HG03565 (cell line): ENCODE measurements around the gene SLC16A9.

ENCODE experiments used
- ATAC-seq: cut with Tn5 transposase; IDR thresholded peaks from one replicate; pipeline ENCODE4 v1.9.1; 2021; ENCODE audit warnings: mild to moderate bottlenecking, moderate library complexity; ENCODE audit not compliant: unreplicated experiment

SLC16A9 gene

DNA sequence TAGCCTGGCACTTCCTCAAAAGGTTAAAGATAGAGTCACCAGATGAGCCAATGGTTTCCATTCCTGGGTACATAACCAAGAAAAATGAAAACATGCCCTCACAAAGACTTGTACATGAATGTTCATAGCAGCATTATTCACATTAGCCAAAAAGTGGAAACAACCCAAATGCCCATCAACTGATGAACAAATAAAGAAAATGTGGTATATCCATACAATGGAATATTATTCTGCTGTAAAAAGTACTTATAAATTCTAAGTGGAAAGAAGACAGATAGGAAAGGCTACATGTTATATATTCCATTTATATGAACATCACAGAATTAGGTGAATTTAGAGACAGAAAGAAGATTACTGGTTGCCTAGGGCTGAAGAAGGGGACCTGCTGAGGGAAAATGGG, 10.7 kb upstream of the SLC16A9 start:
- no peak for ATAC-seq

DNA sequence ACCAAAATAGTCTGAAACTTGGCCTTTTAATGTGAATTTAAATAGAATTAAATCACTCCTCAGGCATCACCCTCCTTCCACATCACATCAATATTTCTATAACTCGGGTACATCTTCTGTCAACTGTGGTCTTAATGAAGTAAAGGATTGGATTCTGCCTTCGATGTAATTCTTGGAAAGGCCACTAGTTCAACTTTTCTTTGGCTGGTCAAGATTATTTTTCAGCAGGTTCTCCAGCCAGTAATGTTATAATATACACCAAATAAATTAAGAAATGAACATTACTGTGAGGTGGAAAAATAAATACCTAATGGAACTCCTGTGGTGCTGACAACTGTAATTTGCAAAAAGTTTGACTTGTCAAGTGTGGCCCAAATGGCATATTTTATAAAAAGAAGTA, 9.7 kb upstream of the SLC16A9 start:
- ATAC-seq, result no peak

DNA sequence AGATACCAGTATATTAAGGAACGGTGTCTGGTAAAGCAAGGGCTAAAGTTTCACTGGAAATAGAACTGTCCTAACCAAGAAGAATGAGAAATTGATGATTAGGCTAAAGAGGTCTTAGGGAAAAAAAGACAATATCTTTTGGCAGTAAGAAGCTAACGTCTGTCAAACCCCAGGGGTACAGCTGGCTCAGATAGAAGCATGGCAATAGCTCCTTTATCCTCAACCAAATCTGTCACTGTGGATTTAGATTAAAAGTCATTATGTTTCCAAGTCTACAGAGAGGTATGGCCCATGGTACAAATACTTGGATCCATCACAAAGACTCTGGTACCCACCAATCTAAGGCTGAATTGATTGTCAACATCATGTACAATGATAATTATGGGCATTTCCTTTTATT, 8.6 kb upstream of the SLC16A9 start:
- ATAC-seq, result no peak

DNA sequence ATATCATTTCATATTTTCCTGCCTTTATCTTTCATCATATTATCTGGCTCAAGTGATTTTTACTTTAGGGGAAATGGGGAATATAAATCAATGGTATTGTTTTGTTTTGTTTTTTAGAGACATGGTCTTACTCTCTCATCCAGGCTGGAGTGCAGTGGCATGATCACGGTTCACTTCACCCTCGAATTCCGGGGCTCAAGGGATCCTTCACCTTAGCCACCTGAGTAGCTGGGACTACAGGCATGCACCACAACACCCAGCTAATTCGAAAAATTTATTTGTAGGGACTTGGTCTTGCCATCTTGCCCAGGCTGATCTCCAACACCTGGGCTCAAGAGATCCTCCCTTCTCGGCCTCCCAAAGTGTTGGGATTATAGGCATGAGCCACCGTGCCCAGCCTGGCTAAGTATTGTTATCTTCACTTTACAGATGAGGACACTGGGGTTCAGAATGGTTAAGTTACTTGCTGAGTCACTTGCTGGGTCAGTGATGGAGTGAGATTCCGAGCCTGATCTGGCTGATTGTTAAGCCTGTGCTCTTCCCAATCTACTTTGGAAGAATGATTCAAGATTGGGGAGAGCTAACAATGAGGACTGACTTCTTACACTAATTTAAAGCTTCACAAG, 3.7 kb upstream of the SLC16A9 start:
- no peak for ATAC-seq

DNA sequence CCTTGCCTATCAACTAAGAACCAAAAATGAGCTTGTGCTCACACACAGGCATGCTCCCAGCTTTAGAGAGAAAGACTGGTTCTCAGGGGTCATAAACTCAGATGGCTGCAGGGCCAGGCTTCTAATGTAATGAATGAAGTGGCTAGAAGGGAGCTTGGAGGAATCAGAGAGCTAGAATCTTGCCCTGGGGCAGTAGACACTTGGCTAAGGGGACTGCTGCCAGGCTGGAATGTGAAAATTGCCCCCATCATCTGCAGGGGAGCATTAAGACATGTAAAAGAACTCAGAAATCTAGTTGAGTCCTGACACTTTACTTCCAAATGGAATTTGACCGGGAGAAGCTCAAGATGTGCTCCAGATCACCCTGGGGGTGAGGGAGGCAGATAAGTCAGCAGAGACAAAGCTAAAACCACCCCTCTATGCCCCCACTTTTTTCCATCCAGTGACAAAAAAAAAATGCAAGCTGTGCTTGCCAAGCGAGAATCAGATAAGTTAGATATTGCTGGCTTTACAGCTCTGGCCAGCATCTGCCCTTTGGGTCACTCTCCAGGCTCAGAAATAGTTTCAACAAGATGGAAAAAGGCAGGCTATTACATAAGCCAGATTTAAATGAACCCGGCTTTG, 2.3 kb upstream of the SLC16A9 start:
- ATAC-seq, result no peak

DNA sequence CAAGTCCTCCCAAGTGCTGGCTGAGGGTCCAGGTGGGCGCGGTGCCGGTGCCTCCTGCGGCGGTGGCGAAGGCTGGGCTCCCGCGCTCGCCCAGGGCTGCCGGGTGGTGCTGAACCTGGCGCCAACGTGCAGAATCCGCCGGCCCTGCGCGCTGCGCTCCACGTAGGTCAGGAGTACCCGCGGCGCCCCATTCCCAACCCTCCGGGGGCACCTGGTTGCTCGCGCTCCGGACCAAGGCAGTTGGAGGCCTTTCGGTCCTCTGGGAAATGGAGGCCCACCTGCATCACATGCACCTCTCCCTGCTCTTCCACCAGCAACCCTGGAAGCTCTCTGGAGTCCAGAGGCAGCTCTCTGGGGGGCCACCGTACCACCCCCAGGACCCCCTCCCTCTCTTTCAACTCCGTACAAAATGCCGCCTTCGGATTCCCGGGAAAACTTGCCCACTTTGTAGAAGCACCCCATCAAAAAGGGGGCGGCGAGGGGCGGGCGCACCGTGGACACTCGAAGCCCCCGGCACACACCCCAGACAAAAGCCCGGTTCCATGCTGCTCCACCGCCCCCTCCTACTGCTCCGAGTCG, 745 bp downstream of the SLC16A9 start:
- no peak for ATAC-seq

DNA sequence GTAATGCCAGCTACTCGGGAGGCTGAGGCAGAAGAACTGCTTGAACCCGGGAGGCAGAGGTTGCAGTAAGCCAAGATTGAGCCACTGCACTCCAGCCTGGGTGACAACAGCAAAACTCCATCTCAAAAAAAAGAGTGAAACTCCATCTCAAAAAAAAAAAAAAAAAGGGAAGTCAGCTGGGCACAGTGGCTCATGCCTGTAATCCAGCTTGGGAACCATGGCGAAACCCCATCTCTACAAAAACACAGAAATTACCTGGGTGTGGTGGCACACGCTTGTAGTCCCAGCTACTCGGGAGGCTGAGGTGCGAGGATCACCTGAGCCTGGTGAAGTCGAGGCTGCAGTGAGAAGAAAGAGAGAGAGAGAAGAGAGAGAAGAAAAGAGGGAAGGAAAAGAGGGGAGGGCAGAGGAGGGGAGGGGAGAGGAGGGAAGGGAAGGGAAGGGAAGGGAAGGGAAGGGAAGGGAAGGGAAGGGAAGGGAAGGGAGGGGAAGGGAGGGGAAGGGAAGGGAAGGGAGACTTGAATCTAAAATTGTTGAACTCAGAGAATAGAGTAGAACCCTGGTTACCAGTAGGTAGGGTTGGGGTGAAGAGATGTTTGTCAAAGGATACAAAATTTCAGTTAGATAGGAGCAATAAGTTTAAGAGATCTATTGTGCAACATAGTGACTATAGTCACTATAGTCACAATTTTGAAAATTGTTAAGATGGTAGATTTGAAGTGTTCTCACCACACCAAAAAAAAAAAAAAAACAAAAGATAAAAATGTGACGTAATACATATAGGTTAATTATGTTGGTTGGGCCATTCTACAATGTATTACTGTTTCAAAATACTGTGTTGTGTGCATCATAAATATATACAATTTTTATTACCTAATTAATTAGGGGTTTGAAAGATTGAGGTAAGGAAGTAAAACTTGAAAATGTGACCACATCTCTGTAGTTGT, 2.5 kb downstream of the SLC16A9 start:
- no peak for ATAC-seq

DNA sequence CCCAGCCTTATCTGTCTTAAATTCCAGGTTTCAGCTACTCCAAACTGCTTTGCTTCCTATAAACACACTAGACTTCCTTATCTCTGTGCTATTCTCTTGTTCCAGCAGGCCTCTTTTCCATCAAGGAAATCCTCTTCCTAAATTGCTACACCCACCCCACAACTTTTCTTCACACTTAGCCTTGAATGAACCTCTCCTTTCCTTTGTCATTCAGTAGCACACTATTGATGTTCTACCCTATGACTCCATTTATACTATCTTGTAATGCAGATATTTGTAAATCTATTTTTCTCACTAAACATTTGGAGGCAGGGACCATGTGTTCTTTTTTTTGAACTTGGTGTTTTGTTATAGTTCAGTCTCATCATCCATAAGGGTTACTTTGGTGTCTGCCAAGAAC, 3.7 kb downstream of the SLC16A9 start:
- no peak for ATAC-seq

DNA sequence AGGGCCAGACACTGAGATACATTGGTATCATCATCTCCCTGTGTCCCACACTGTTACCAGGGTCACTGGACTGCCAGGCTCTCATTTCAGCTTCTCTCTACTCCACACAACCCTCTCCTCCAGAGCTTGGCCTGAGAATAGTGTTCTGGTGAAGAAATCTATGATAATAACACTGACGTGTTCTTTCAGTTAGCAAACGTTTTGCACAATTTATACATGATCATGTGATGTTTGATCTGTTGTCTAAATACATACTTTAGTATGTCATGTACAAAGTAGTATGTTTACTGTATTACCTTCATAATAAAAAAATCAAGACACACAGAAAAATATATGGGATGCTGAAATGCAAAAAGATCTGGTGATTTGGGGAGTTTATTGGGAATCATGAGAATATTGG, 5.0 kb downstream of the SLC16A9 start:
- no peak for ATAC-seq

DNA sequence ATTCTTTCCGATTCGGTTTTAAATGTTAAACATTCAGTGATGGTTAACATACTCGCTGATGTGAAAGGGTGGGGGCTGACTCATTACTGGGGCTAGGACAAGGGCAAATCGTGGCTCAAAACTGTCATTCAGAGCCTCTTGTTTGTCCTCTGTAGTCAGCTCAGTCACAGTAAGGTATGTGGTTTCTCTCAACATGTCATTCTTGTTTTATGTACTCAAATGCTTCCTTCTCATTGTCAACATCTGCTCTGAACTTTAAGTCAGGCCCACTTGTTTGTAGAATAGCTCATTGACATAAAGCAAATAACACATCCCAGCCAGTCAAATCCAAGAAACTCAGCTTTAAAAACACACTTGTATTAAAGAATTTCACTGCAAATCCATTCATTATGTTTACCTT, 7.3 kb downstream of the SLC16A9 start:
- no peak for ATAC-seq

DNA sequence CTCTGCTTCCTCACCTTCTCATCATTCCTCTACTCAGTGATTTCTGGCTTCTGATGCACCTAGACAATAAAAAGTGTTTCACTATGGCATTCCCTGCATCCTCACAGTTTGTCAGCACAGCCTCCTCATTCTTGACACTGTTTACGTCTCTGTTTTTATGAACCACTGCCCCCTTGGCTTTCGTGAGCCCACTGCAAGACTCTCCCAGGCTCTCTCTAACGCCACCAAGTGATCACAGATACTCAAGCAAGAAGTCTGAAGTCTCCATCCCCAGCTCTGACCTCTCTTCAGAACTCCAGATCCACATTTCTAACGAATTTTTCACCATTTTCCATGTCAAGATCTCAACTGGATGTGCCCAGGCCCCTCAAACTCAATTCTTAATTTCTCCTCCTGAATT, 8.9 kb downstream of the SLC16A9 start:
- ATAC-seq, result no peak

DNA sequence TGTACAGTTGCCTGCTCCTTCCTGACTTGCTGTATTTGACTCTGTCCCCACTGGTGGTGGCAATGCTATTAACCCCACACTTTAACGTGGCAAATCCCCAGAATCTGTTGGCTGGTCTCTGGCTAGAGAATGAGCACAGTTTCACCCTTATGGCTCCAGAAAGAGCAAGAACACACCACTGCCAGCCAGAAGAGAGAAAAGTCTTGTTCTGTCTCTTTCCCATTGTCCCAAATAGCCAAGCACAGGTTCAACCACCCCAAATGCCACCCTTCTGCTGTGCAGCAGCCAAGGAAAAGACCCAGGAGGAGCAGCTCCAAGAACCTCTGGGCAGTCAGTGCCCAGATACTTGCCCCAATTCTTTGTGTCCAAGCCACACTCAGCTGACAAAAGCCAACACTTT, 11.3 kb downstream of the SLC16A9 start:
- ATAC-seq, result no peak

DNA sequence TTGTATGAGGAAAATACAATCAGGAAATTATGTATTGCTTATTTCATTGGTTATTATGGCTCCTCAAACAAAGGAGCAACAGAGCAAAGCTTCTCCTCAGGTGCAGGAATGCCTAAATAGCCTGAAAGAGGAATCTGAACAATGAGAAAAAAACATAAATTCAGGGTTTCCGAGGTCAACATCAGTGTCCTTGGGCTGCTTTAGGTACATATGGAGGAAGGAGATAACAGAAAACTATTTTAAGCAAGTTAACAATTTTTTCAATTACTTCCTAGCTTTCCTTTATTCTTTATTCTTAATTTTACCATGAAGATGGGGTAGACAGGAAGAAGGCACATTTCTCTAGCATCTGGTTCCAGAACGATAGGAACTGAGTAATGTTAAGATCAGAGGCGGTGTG, 14.0 kb downstream of the SLC16A9 start:
- no peak for ATAC-seq

DNA sequence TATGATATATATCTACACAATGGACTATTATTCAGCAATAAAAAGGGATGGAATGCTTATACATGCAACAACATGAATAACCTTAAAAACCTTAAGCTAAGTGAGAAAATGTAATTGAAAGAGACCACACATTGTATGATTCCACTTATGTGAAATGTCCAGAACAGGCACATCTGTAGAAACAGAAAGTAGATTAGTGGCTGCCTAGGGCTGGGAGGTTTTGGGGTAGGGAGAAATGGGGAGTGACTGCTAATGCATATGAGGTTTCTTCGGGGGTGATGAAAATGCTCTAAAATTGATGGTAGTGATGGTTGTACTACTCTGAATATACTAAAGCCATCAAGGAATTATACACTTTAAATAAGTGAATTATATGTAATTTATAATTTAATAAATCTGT, 14.7 kb downstream of the SLC16A9 start:
- no peak for ATAC-seq

DNA sequence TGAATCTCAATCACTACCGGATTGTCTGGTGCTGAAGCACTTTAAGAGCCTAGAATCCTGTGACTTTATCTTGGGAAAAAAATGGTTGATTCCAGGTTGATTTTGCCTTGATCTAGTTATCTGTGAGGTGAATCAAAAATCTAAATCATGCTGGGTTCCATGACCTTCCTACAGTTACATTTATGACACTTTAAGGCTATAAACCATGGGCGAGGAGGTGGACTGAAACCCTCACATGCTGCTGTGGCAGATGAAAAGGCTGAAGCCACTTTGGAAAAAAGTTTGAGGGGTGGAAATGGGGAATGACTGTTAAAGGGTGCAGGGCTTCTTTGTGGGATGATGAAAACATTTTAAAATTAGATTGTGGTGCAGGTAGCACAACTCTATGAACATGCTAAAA, 17.5 kb downstream of the SLC16A9 start:
- ATAC-seq, result no peak

DNA sequence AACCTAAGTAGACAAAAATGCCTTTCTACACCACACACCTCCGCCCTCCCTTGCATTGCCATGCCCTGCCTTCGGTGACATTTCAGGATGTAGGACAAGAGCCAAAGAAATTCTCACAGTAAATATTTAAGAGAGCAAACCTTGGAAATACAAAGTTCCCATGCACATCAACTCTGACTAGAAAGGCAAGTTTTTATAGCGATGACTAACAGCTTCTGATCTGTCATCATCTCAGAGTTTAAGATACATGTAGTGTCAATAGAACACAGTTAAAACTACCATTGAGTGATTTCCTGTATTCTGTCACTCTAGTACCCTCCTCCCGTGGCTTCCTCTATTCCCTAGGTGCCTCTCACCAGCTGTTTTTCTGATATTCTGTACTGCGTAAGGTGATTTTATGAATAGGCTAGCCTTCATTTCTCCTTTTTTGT, 20.7 kb downstream of the SLC16A9 start:
- no peak for ATAC-seq

DNA sequence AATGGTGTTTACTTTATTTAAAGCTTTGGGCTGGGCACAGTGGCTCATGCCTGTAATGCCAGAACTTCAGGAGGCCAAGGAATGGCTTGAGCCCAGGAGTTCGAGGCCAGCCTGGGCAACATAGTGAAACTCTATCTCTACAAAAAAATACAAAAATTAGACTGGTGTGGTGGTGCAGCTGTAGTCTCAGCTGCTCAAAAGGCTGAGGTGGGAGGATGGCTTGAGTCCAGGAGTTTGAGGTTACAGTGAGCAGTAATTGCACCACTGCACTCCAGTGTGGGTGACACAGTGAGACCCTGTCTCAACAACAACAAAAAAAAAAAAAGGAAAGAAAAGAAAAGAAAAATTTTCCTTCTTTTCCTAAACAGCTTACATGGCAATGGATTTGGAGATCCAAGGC, 22.0 kb downstream of the SLC16A9 start:
- peak; percentile 36 for ATAC-seq

DNA sequence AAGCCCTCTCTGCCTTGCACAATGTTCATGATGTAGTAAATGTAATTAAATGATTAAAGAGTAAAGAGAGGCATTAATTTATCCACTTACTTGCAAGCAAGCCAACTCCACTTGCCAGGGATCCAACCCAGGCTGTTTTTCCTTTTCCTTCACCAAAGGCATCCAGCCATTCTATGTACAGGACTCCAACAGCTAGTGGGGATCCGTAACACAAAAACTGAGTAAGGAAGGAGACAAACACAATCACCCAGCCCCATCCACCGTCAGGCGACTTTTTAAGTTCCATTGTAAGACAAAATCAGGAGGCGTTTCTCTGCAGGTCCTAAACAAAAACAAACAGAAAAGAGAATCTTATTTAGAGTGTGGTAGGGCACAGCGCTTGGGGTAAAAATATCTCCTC, 25.6 kb downstream of the SLC16A9 start:
- no peak for ATAC-seq

DNA sequence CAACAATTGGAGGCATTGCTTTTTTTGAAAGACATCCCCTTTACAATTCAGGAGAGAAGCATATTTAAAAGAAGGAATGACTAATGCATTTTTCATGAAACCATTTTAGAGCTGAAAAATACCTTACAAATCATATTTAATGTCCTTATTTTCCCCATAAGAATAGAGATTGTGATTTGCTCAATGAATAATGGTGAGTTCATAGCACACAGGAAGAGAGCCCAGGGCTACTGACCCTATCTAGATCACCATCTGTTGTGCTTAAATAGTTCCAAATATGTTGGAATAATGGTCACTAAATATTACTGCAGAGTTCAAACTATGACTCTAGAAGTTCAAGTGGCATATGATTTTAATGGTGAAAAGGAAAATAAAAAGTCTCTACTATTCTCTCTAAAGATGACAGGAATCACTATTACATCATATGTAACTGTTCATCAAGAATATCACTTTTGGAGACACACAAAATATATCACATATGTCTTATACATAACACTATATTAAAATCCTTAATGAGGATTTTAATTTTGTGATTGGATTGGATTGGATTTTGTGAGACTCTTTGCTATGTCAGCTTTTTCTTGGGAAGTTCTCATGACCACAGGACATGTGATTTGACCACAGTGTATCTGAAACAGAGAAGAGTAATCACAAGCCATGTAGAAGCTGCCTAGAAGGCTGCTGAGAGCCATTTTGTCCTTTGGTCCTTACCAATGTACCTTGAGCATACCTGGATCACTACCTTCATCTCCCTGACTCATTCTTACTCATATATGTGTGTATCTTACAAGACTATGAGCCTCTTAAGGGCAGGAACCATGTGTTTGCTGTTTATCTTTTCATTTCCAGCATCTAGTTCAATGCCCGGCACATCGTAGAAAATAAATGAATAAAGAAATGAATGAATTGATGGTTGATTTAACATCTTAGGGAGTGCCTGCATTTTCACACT, 26.4 kb downstream of the SLC16A9 start:
- ATAC-seq, result no peak

DNA sequence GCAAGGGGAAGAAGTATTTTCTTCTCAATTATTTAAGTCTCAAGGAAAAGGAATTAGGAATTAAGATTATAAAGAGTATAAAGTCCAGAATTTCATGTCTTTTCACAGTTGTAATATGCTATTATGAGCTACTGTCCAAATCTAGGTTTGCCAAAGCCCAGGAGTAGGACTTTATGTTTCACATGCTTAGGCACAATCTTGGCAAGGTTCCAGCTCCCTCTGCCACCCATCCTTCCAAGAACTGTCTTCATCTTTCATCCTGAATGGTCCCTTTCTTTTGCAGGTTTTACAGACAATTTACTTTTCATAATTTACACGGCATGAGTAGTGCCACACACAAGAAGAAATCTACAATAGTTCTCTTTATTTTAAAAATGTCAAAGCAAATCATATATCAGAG, 29.5 kb downstream of the SLC16A9 start:
- ATAC-seq, result no peak
